Psoas muscle (tissue), 8 donors: ENCODE results near the gene ROR2. TPM values are rescaled to one million over a fixed set of nuclear protein-coding genes. Genes with fewer than 3 reads are reported as not detected.

Experiments
- ATAC-seq, 4 donors: fragments of 200-7000 bp; cut with Tn5 transposase; one replicate each; pipeline ENCODE4 v1.9.1; 2020; ENCODE audit warnings: moderate library complexity in 3 of 4, mild to moderate bottlenecking in 2 of 4
- DNase-seq, 2 donors: peaks; one replicate each; pipeline ENCODE4 v3.0.0-alpha.2; 2020
- H3K27ac ChIP-seq: fragments of 200-600 bp; one replicate; pipeline ENCODE4 v1.8.0; 2022
- H3K27me3 ChIP-seq, 3 donors: fragments of 200-600 bp in 1 of 3; one replicate each; pipeline versions ENCODE4 v1.6.1 to v1.8.0; 2013 to 2022; ENCODE audit warnings: low read length in 2 of 3, mild to moderate bottlenecking in 2 of 3, moderate library complexity in 1 of 3; ENCODE audit not compliant: insufficient read depth in 3 of 3
- H3K36me3 ChIP-seq, 2 donors: fragments of 200-600 bp in 1 of 2; one replicate each; pipeline versions ENCODE4 v1.6.1 to v1.8.0; 2013 to 2022; ENCODE audit warnings: low read depth in 1 of 2, mild to moderate bottlenecking in 1 of 2, moderate library complexity in 1 of 2; ENCODE audit not compliant: insufficient read depth in 1 of 2
- H3K4me1 ChIP-seq: fragments of 200-600 bp; one replicate; pipeline ENCODE4 v1.8.0; 2022
- H3K4me3 ChIP-seq: fragments of 200-600 bp; one replicate; pipeline ENCODE4 v1.8.0; 2022; ENCODE audit warnings: mild to moderate bottlenecking
- H3K9me3 ChIP-seq: fragments of 200-600 bp; one replicate; pipeline ENCODE4 v1.8.0; 2022
- WGBS, 3 donors: extraction: QIAGEN DNeasy Blood & Tissue Kit; methylation state at CpG; one replicate each; pipeline versions ENCODE4 v1.1.6 to v1.1.7; 2013; 5-methylcytosine and 5-hydroxymethylcytosine counted together
- intact Hi-C, 2 donors: fragments of 100-400 bp; cut with DNase I; formaldehyde crosslinking; loops; one replicate each; pipeline versions ENCODE4 v1.11.0 to v1.14.2; 2022
- polyA plus RNA-seq, 3 donors: library from polyadenylated mRNA; stranded (reverse); fragments of 200-250 nt; gene quantifications; one replicate each; pipeline ENCODE4 v1.2.3, GENCODE V29; 2013
- total RNA-seq, 4 donors: library from RNA; stranded (reverse); fragmentation: NEBNext Ultra II Directional in 2 of 4; extraction: Animal tissue kit (Norgen Biotek cat#: 25700) in 2 of 4; gene quantifications; one replicate each; pipeline versions ENCODE4 v1.2.1 to v1.2.4, GENCODE V29; 2021 to 2023
- TF ChIP-seq, protein P1 (sequence below): fragments of 200-600 bp; IDR thresholded peaks from one replicate; pipeline ENCODE4 v1.8.0; 2022; ENCODE audit warnings: antibody characterized with exemption
- donor health status: healthy with polysubstance abuse.
- donor health status: DM: no; HTN: no; CAD: no; lungs with moderate emphysema.
- donor health status: Bipolar disorder and iron deficiency.
- donor health status: healthy.
- donor health status: DM: yes; HTN: yes; CAD: no.
- donor health status: DM: no; HTN: no; CAD: no.
- donor health status: DM: no; HTN: no; CAD: no.
- donor health status: DM: yes; HTN: yes; CAD: no.

ROR2 gene
- total and polyA plus RNA-seq, 7 donors = 0.05 to 0.52 (median 0.15) TPM

DNA sequence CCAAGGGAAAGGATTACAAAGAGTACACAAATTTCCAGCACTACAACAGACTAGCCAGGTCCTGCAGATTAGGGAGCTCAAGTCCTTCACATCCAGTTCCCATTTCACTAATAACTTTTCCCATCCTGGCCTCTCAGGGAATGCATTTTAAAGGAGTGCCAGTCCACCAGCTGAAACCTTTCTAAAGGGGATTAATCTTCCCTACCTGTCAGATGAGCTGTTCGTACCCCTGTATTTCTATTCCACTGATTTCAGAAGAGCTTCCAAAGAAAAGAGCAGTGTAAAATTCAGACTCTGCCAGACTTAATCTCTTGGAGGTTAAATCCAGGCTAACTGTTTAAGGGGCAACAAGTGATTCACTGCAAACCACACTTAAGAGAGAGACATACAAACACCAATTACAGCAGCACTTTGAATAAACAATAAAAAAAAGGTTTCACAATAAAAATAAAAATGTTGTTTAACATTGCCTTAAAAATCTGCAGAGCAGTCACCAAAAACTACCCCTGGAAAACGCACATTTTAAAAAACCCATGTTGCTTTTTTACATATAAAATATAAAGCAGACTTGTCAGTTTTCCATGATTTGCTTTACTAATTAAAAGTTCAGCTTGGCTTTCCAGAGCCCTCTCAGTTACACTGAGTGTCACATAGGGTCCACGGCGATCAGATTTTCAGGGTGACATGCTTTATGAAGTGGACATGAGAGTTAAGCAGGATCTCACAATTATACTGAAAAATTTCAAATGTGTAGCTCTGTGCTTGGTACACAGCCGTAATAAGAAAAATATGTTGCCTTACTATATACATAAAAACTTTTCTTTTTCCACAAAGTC lies 3.2 kb downstream of the ROR2 start:
- Histone ChIP-seq H3K4me3 (no peak overlapping the region), H3K36me3 (no peaks in the 10 kb centered on the region), H3K27me3 (peaks cover 0 to 85% (median 24%) of the 10 kb centered on the region in 3 donors), H3K4me1 (no peaks in the 10 kb centered on the region), H3K27ac (no peak overlapping the region), H3K9me3 (no peaks in the 10 kb centered on the region)
- TF ChIP-seq, protein P1, sequence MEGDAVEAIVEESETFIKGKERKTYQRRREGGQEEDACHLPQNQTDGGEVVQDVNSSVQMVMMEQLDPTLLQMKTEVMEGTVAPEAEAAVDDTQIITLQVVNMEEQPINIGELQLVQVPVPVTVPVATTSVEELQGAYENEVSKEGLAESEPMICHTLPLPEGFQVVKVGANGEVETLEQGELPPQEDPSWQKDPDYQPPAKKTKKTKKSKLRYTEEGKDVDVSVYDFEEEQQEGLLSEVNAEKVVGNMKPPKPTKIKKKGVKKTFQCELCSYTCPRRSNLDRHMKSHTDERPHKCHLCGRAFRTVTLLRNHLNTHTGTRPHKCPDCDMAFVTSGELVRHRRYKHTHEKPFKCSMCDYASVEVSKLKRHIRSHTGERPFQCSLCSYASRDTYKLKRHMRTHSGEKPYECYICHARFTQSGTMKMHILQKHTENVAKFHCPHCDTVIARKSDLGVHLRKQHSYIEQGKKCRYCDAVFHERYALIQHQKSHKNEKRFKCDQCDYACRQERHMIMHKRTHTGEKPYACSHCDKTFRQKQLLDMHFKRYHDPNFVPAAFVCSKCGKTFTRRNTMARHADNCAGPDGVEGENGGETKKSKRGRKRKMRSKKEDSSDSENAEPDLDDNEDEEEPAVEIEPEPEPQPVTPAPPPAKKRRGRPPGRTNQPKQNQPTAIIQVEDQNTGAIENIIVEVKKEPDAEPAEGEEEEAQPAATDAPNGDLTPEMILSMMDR = no peak
- DNase-seq (no peak), ATAC-seq (no peak)
- 79 to 82% (median 81%) methylated on average over 5 of the region's 5 CpGs for WGBS, 3 donors
- intact Hi-C loops = loop anchor here in 1 of 2 donors (10.0 kb wide), 1 partner anchor 172 kb away; no protein-coding TSS in a partner anchor

DNA sequence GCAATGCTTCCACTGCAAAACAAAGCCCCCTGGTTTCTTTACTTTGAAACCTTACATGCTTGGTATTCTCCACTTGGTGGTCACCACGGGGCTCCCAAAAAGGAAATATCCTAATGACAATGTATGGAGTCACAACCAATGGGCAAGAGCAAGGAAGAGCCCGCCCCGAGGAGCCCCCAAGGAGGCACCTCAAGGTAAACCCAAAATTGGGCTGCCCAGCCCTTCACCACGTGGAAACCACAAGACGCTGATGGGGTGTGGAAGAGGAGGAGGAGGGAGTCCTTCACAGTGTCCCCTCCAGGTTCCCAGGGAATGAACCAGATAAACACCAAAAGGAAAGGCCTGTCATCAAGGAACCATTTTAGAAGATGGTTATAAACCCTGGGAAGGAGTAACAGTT lies 3.8 kb downstream of the ROR2 start:
- Histone ChIP-seq H3K27me3 (peaks cover 0 to 80% (median 20%) of the 10 kb centered on the region in 3 donors), H3K4me1 (no peaks in the 10 kb centered on the region), H3K4me3 (no peak overlapping the region), H3K9me3 (no peaks in the 10 kb centered on the region), H3K27ac (no peak overlapping the region), H3K36me3 (no peaks in the 10 kb centered on the region)
- no peak for ATAC-seq
- DNase-seq = no peak
- TF ChIP-seq, protein P1 = no peak
- intact Hi-C loops = loop anchor here in 1 of 2 donors (10.0 kb wide), 1 partner anchor 171 kb away; no protein-coding TSS in a partner anchor
- WGBS, 3 donors = 55 to 65% (median 57%) methylated on average over 5 of the region's 5 CpGs

- ATAC-seq (no peak), DNase-seq (no peak)
- Histone ChIP-seq H3K4me1 (no peaks in the 10 kb centered on the region), H3K9me3 (no peaks in the 10 kb centered on the region), H3K36me3 (no peaks in the 10 kb centered on the region), H3K27me3 (peaks cover 0 to 73% (median 18%) of the 10 kb centered on the region in 3 donors), H3K4me3 (no peak overlapping the region), H3K27ac (no peak overlapping the region)
- WGBS, 3 donors = 24 to 25% (median 24%) methylated on average over 10 of the region's 10 CpGs
- intact Hi-C loops = loop anchor here in 1 of 2 donors (10.0 kb wide), 1 partner anchor 171 kb away; no protein-coding TSS in a partner anchor
- TF ChIP-seq, protein P1 = no peak
Measured at GRCh38 chr9:91945277-91946085, 4.5 kb downstream of the ROR2 start.

DNA sequence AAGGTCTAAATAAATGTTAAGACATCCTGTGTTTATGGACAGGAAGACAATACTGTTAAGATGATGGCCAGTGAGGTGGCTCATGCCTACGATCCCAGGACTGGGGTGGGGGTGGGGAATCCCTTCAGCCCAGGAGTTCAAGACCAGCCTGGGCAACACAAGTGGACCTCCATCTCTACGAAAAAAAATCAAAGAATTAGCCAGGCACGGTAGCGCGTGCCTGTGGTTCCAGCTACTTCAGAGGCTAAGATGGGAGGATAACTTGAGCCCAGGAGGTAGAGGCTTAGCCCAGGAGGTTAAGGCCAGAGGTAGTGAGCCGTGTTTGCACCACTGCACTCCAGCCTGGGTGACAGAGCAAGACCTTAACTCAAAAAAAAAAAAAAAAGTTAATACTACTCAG lies 5.3 kb downstream of the ROR2 start:
- no peaks in the 10 kb centered on the region for H3K4me1 ChIP-seq
- no peak for ATAC-seq
- H3K27me3 ChIP-seq = peaks cover 0 to 65% (median 13%) of the 10 kb centered on the region in 3 donors
- no peaks in the 10 kb centered on the region for H3K9me3 ChIP-seq
- DNase-seq = no peak
- intact Hi-C loops = loop anchor here in 1 of 2 donors (10.0 kb wide), 1 partner anchor 170 kb away; no protein-coding TSS in a partner anchor
- no peak overlapping the region for H3K27ac ChIP-seq
- no peaks in the 10 kb centered on the region for H3K36me3 ChIP-seq
- H3K4me3 ChIP-seq = no peak overlapping the region
- TF ChIP-seq, protein P1 = no peak
- WGBS, 3 donors = 66 to 78% (median 71%) methylated on average over 6 of the region's 6 CpGs
